SU-DHL-6 (cell line): Measurements from ENCODE around the gene HNRNPD.

Source experiments
- EZH2phosphoT487 ChIP-seq: fragments of 200-600 bp; sonication (generic), shearing (Covaris generic); conservative IDR thresholded peaks from 2 replicates; pipeline ENCODE4 v1.6.1; 2018; ENCODE audit warnings: mild to moderate bottlenecking, antibody characterized with exemption, low read length, moderate library complexity, mixed read lengths
- TF ChIP-seq, protein P1 (sequence below): fragments of 200-600 bp; sonication (generic); IDR thresholded peaks from one replicate; pipeline ENCODE4 v1.5.1; 2017; ENCODE audit warnings: antibody characterized with exemption, mild to moderate bottlenecking, low read length, moderate library complexity; ENCODE audit not compliant: insufficient read depth, poor library complexity, severe bottlenecking

- TF ChIP-seq, protein P1, sequence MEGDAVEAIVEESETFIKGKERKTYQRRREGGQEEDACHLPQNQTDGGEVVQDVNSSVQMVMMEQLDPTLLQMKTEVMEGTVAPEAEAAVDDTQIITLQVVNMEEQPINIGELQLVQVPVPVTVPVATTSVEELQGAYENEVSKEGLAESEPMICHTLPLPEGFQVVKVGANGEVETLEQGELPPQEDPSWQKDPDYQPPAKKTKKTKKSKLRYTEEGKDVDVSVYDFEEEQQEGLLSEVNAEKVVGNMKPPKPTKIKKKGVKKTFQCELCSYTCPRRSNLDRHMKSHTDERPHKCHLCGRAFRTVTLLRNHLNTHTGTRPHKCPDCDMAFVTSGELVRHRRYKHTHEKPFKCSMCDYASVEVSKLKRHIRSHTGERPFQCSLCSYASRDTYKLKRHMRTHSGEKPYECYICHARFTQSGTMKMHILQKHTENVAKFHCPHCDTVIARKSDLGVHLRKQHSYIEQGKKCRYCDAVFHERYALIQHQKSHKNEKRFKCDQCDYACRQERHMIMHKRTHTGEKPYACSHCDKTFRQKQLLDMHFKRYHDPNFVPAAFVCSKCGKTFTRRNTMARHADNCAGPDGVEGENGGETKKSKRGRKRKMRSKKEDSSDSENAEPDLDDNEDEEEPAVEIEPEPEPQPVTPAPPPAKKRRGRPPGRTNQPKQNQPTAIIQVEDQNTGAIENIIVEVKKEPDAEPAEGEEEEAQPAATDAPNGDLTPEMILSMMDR: no peak
- no peak for TF ChIP-seq EZH2phosphoT487
These were observed 14.9 kb downstream of the HNRNPD start for GRCh38 chr4:82358847-82359246.
